ENCODE data around the gene RNF19B. TPM values are rescaled to one million over a fixed set of nuclear protein-coding genes. Genes with fewer than 3 reads are reported as not detected.

The RNF19B gene
- total RNA-seq, 1 donor from 2014 or later, result 14.2 TPM

GRCh38 chr1:32984090-32984454, 19.5 kb upstream of the RNF19B start:
- Histone ChIP-seq H2AFZ (replicated peaks) (no peak overlapping the region), H4K20me1 (ENCODE audit: low read depth) (no peaks in the 10 kb centered on the region), H3F3A (ENCODE audit: low read depth) (no peaks in the 10 kb centered on the region), H3K4me3 (no peak overlapping the region), H3K27me3 (no peaks in the 10 kb centered on the region), H3K79me2 (ENCODE audit: low read depth) (no peaks in the 10 kb centered on the region), H3K9me3 (ENCODE audit: low read depth) (no peaks in the 10 kb centered on the region), H3K4me1 (no peaks in the 10 kb centered on the region), H3K9ac (no peak overlapping the region), H3K36me3 (no peaks in the 10 kb centered on the region), H3K4me2 (no peak overlapping the region), H3K27ac (no peak overlapping the region)
- TF ChIP-seq EZH2phosphoT487 (IDR thresholded peaks at IDR 0.05), result no peak
- no peak for TF ChIP-seq EZH2 (IDR thresholded peaks at IDR 0.05)
- no peak for DNase-seq (ENCODE audit: low spot score)
- Mint-ChIP-seq H3K36me3 (no peaks in the 10 kb centered on the region), H3K27ac (no peak overlapping the region), H3K9me3 (no peaks in the 10 kb centered on the region), H3K4me3 (peak overlapping the region; percentile 17), H3K27me3 (ENCODE audit: insufficient read depth, low read depth) (peaks cover 12% of the 10 kb centered on the region), H3K4me1 (peaks cover 15% of the 10 kb centered on the region)

- peak overlapping the region; percentile 17 for H3K27ac Mint-ChIP-seq
- Histone ChIP-seq H3K9me3 (ENCODE audit: low read depth) (no peaks in the 10 kb centered on the region), H2AFZ (replicated peaks) (no peak overlapping the region), H4K20me1 (ENCODE audit: low read depth) (no peaks in the 10 kb centered on the region), H3K4me2 (no peak overlapping the region), H3K27me3 (no peaks in the 10 kb centered on the region), H3K79me2 (ENCODE audit: low read depth) (no peaks in the 10 kb centered on the region), H3K9ac (no peak overlapping the region), H3K4me3 (no peak overlapping the region), H3K36me3 (no peaks in the 10 kb centered on the region), H3K4me1 (no peaks in the 10 kb centered on the region), H3F3A (ENCODE audit: low read depth) (no peaks in the 10 kb centered on the region), H3K27ac (no peak overlapping the region)
- H3K4me1 Mint-ChIP-seq, result peaks cover 15% of the 10 kb centered on the region
- no peaks in the 10 kb centered on the region for H3K9me3 Mint-ChIP-seq
- DNase-seq (ENCODE audit: low spot score), result no peak
- H3K4me3 Mint-ChIP-seq, result no peak overlapping the region
- peaks cover 12% of the 10 kb centered on the region for H3K27me3 Mint-ChIP-seq (ENCODE audit: insufficient read depth, low read depth)
- H3K36me3 Mint-ChIP-seq, result no peaks in the 10 kb centered on the region
- TF ChIP-seq EZH2 (IDR thresholded peaks at IDR 0.05) (no peak), CTCF (IDR thresholded peaks at IDR 0.05) (no peak), EZH2phosphoT487 (IDR thresholded peaks at IDR 0.05) (no peak)
These were observed 18.4 kb upstream of the RNF19B start for GRCh38 chr1:32983020-32983419.

GRCh38 chr1:32981003-32981901, 16.6 kb upstream of the RNF19B start:
- Histone ChIP-seq H4K20me1 (ENCODE audit: low read depth) (no peaks in the 10 kb centered on the region), H3K4me3 (no peak overlapping the region), H3K4me1 (no peaks in the 10 kb centered on the region), H3K36me3 (no peaks in the 10 kb centered on the region), H3F3A (ENCODE audit: low read depth) (no peaks in the 10 kb centered on the region), H3K27ac (no peak overlapping the region), H3K79me2 (ENCODE audit: low read depth) (no peaks in the 10 kb centered on the region), H3K4me2 (no peak overlapping the region), H2AFZ (replicated peaks) (no peak overlapping the region), H3K9me3 (ENCODE audit: low read depth) (no peaks in the 10 kb centered on the region), H3K9ac (no peak overlapping the region), H3K27me3 (no peaks in the 10 kb centered on the region)
- H3K9me3 Mint-ChIP-seq, result peaks cover under 1% of the 10 kb centered on the region
- H3K4me1 Mint-ChIP-seq, result peaks cover 15% of the 10 kb centered on the region
- no peak for DNase-seq (ENCODE audit: low spot score)
- H3K4me3 Mint-ChIP-seq, result no peak overlapping the region
- TF ChIP-seq CTCF (IDR thresholded peaks at IDR 0.05) (no peak), EZH2phosphoT487 (IDR thresholded peaks at IDR 0.05) (no peak), EZH2 (IDR thresholded peaks at IDR 0.05) (no peak)
- H3K27me3 Mint-ChIP-seq (ENCODE audit: insufficient read depth, low read depth), result peaks cover 11% of the 10 kb centered on the region
- no peak overlapping the region for H3K27ac Mint-ChIP-seq
- no peaks in the 10 kb centered on the region for H3K36me3 Mint-ChIP-seq

GRCh38 chr1:32980080-32980479, 15.5 kb upstream of the RNF19B start:
- Mint-ChIP-seq H3K4me3 (no peak overlapping the region), H3K27me3 (ENCODE audit: insufficient read depth, low read depth) (peaks cover 13% of the 10 kb centered on the region), H3K4me1 (peaks cover 13% of the 10 kb centered on the region), H3K36me3 (no peaks in the 10 kb centered on the region), H3K9me3 (peaks cover 9% of the 10 kb centered on the region), H3K27ac (no peak overlapping the region)
- no peak overlapping the region for H3K9ac ChIP-seq
- H2AFZ ChIP-seq (replicated peaks), result no peak overlapping the region
- DNase-seq (ENCODE audit: low spot score), result no peak
- H3K4me2 ChIP-seq, result no peak overlapping the region
- no peaks in the 10 kb centered on the region for H3K4me1 ChIP-seq
- H3K79me2 ChIP-seq (ENCODE audit: low read depth), result no peaks in the 10 kb centered on the region
- no peaks in the 10 kb centered on the region for H3K27me3 ChIP-seq
- H3K9me3 ChIP-seq (ENCODE audit: low read depth), result no peaks in the 10 kb centered on the region
- no peaks in the 10 kb centered on the region for H3F3A ChIP-seq (ENCODE audit: low read depth)
- no peak overlapping the region for H3K27ac ChIP-seq
- H3K4me3 ChIP-seq, result no peak overlapping the region
- TF ChIP-seq EZH2 (IDR thresholded peaks at IDR 0.05), result no peak
- no peak for TF ChIP-seq CTCF (IDR thresholded peaks at IDR 0.05)
- TF ChIP-seq EZH2phosphoT487 (IDR thresholded peaks at IDR 0.05), result no peak
- H3K36me3 ChIP-seq, result no peaks in the 10 kb centered on the region
- no peaks in the 10 kb centered on the region for H4K20me1 ChIP-seq (ENCODE audit: low read depth)
